GM12892 (cell line): ENCODE data around the gene DHX15.

Experiments used
- POLR2A ChIP-seq: IDR thresholded peaks from 2 replicates; pipeline ENCODE4 v1.6.1; 2011; ENCODE audit warnings: low read depth, low read length, control low read depth
- POLR2AphosphoS5 ChIP-seq: IDR thresholded peaks from 2 replicates; pipeline ENCODE4 v1.6.1; 2011; ENCODE audit warnings: low read depth, low read length, control low read depth
- TAF1 ChIP-seq: IDR thresholded peaks from 2 replicates; pipeline ENCODE4 v1.6.1; 2011; ENCODE audit warnings: low read depth, mild to moderate bottlenecking, control low read depth, low read length, borderline replicate concordance

- TF ChIP-seq POLR2AphosphoS5 (no peak), POLR2A (no peak), TAF1 (no peak)
Observed at GRCh38 chr4:24521544-24521943, 62.8 kb downstream of the DHX15 start.
